DND-41 (cell line): Measurements from ENCODE around the gene RAB34.

ENCODE experiments used
- CTCF ChIP-seq: IDR thresholded peaks from 2 replicates; pipeline ENCODE4 v1.5.1; 2012; ENCODE audit warnings: borderline replicate concordance, low read length, moderate library complexity, mild to moderate bottlenecking; ENCODE audit not compliant: poor library complexity, severe bottlenecking; ENCODE audit errors: extremely low read depth
- EZH2 ChIP-seq: IDR thresholded peaks from 3 replicates; pipeline ENCODE4 v1.6.1; 2012; ENCODE audit warnings: borderline replicate concordance, low read depth, mild to moderate bottlenecking, moderate library complexity, low read length, inconsistent platforms; ENCODE audit not compliant: severe bottlenecking

GRCh38 chr17:28712032-28712704, 5.5 kb downstream of the RAB34 start:
- TF ChIP-seq CTCF (peak; percentile 23), EZH2 (no peak)
